HG02938 (cell line): ENCODE data around the gene MOB2.

Experiments
- ATAC-seq: cut with Tn5 transposase; IDR thresholded peaks from one replicate; pipeline ENCODE4 v1.9.1; 2021; ENCODE audit warnings: mild to moderate bottlenecking, moderate library complexity; ENCODE audit not compliant: unreplicated experiment

Gene MOB2

GRCh38 chr11:1422481-1422880 is 64.1 kb downstream of the MOB2 start:
- no peak for ATAC-seq

- ATAC-seq = no peak
Observed at GRCh38 chr11:1421291-1421690, 65.3 kb downstream of the MOB2 start.

- no peak for ATAC-seq
Observed at GRCh38 chr11:1419811-1420210, 66.8 kb downstream of the MOB2 start.
